GM19025 (cell line): ENCODE results near the gene SPOCK3.
"Not testable (repeated sequence)": the region's sequence is repeated elsewhere in the genome, so short reads cannot be mapped to it uniquely, and the experiment has no call there.

Experiments used
- ATAC-seq: cut with Tn5 transposase; IDR thresholded peaks from one replicate; pipeline ENCODE4 v1.9.1; 2021; ENCODE audit warnings: mild to moderate bottlenecking, low read depth, moderate library complexity; ENCODE audit not compliant: unreplicated experiment

Gene SPOCK3

DNA sequence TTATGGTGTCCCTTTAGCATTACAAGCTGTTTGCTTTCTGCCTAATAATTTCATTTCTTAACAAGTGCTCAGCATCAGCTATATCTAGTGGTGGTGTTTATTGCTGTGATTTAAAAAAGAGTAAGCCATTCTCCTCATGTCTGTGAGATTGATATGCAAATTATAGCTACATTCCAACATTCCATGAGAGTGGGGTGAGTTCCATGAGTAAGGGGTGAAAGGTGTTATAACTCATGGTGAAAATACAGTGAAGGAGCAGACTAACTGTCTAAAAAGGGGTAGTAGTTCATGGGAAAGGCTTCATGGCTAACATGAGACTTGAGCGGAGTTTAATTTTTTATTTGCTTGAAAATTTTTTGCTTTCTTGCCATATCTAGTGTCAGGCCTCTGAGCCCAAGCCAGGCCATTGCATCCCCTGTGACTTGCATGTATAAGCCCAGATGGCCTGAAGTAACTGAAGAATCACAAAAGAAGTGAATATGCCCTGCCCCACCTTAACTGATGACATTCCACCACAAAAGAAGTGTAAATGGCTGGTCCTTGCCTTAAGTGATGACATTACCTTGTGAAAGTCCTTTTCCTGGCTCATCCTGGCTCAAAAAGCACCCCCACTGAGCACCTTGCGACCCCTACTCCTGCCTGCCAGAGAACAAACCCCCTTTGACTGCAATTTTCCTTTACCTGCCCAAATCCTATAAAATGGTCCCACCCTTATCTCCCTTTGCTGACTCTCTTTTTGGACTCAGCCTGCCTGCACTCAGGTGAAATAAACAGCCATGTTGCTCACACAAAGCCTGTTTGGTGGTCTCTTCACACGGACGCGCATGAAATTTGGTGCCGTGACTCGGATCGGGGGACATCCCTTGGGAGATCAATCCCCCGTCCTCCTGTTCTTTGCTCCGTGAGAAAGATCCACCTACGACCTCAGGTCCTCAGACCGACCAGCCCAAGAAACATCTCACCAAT, 518.3 kb downstream of the SPOCK3 start:
- ATAC-seq: not testable (repeated sequence)

DNA sequence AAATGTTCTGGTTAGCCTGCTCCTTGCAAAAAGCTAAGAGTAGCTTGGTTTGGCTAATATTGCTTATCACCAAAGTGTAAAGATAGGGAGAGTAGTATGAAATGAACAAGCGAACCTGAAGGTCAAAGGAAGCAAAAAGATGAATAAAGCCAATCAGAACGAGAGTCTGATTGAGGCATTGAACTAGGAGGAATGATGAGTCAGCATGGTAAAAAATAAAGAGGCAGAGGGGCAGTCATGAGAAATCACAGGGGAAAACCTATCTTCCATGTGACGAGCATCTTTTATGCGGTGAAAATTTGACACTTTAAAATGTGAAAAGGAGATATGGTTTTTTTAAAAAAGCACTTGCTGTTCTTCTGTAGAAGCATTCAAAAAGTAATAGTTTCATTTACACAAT, 533.7 kb downstream of the SPOCK3 start:
- no peak for ATAC-seq

DNA sequence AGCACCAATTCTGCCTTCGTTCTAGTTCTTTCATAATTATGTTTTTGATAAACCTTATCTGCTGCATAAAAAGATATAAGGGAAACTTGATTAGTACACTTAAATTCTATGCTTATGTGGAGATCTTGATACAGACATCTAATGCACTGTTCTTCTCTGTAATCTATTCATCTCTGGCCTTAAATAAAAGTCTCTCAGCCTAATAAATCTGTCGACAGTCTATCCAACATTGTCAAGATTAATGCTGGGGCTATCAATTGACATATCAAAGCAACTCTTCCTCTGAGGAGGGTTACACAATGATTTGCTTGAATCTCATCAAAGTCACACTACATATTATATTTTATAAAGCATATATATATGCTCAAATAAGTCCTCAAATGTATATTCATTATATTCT, 545.5 kb downstream of the SPOCK3 start:
- ATAC-seq: no peak

DNA sequence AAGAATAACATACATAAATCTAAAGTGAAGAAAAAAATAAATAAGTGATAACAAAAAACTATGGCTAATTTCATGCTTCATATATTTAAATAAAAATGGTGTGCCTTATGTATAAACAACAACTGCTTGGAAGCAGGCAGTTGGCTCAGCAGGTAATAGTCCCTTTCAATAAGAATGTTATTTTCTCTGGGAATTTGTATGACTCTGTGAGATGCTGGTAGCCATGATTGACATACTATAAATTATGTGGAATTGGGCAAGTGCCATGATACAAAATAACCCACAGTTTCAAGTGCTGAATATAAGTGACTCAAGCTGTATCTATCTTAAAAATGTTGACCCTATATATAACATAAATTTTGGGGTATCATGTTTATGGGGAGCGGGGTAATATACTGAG, 546.5 kb downstream of the SPOCK3 start:
- ATAC-seq: no peak
